ENCODE data around the gene ANKRD1.

- no peak for TF ChIP-seq CTCF (IDR thresholded peaks at IDR 0.05)
- no peak for TF ChIP-seq POLR2A (IDR thresholded peaks at IDR 0.05)
- TF ChIP-seq POLR2AphosphoS5 (IDR thresholded peaks at IDR 0.05): peak; percentile 86
Observed at GRCh38 chr10:90924552-90924951, 3.7 kb upstream of the ANKRD1 start.
